ENCODE data around the gene TRIM2. TPM values are rescaled to one million over a fixed set of nuclear protein-coding genes. Genes with fewer than 3 reads are reported as not detected.

The TRIM2 gene
- total RNA-seq, 4 donors from 2014 or later = 146 to 229 (median 192) TPM

DNA sequence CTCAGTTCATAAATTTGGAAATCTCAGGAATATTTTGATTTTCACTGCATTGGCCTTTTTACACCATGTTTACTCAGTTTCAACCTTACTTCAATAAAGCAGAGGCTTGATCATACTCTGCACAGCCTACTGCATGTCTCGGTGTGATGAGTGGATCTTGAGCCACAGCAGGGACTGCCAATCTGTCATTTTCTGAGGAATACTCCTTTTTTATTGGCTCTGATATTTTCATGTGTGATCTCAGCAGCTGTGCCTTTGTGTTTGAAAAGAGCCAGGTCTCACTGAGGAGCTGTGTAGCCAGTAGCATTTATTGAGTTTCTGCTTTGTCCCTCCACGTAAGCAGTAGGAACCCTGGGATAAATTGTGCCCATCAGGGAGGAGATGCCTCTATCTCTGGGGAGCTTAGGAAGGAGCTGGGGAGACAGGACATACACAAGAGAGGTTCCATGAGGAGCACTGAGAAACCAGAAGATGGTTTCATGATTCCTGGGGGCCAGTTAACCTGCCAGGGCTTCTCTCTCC is 18.9 kb upstream of the TRIM2 start:
- Histone ChIP-seq H3K4me3 (replicated peaks in 1 of 3) (no peak overlapping the region), H3K27ac (no peak overlapping the region), H3K36me3 (no peaks in the 10 kb centered on the region), H3K9me3 (no peaks in the 10 kb centered on the region), H3K27me3 (no peaks in the 10 kb centered on the region), H3K4me1 (no peaks in the 10 kb centered on the region)
- DNase-seq = no peak
- intact Hi-C loops (cut with DNase I) = no loop called here
- WGBS, 2 donors = 96 to 100% methylated on average over 2 of the region's 2 CpGs
- TF ChIP-seq, protein P1, sequence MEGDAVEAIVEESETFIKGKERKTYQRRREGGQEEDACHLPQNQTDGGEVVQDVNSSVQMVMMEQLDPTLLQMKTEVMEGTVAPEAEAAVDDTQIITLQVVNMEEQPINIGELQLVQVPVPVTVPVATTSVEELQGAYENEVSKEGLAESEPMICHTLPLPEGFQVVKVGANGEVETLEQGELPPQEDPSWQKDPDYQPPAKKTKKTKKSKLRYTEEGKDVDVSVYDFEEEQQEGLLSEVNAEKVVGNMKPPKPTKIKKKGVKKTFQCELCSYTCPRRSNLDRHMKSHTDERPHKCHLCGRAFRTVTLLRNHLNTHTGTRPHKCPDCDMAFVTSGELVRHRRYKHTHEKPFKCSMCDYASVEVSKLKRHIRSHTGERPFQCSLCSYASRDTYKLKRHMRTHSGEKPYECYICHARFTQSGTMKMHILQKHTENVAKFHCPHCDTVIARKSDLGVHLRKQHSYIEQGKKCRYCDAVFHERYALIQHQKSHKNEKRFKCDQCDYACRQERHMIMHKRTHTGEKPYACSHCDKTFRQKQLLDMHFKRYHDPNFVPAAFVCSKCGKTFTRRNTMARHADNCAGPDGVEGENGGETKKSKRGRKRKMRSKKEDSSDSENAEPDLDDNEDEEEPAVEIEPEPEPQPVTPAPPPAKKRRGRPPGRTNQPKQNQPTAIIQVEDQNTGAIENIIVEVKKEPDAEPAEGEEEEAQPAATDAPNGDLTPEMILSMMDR (IDR thresholded peaks at IDR 0.05) = no peak
- TF ChIP-seq POLR2A (IDR thresholded peaks at IDR 0.05) = no peak

DNA sequence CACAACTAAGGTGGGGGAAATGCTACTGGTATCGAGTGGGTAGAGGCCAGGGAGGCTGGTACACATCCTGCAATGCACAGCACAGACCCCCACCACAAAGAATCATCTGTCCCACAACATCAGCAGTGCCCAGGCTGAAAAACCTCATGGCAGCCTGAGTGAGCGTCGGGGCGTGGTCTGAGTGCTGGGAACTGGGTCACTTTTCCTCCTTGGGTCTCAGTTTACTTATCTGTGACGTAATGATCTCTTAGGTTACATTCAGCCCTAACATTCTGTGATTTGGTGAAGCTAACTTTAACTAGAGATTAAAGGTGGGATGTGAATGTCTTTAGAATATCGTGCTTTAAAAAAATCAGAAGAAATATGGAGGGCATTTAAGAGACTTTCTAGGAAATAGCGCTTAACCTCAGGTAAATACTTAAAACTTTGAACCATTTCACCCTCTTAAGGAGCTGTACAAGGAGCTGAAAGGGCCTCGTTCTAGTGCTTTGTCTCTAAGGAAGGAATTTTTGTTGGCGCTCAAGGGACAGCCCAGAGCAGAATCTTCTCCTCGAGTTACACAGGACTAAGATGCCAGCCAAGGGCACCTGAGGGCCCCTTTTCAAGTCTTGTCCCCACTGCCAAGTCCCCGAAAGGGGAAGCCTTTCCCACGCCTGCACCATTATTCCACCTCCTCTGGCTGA is 18.1 kb upstream of the TRIM2 start:
- WGBS, 2 donors = 73 to 81% methylated on average over 12 of the region's 12 CpGs
- no peaks in the 10 kb centered on the region for H3K4me1 ChIP-seq
- no peaks in the 10 kb centered on the region for H3K27me3 ChIP-seq
- intact Hi-C loops (cut with DNase I) = no loop called here
- TF ChIP-seq, protein P1 (IDR thresholded peaks at IDR 0.05) = no peak
- TF ChIP-seq POLR2A (IDR thresholded peaks at IDR 0.05) = no peak
- no peak overlapping the region for H3K4me3 ChIP-seq (replicated peaks in 1 of 3)
- H3K36me3 ChIP-seq = no peaks in the 10 kb centered on the region
- no peak overlapping the region for H3K27ac ChIP-seq
- DNase-seq = no peak
- H3K9me3 ChIP-seq = no peaks in the 10 kb centered on the region

DNA sequence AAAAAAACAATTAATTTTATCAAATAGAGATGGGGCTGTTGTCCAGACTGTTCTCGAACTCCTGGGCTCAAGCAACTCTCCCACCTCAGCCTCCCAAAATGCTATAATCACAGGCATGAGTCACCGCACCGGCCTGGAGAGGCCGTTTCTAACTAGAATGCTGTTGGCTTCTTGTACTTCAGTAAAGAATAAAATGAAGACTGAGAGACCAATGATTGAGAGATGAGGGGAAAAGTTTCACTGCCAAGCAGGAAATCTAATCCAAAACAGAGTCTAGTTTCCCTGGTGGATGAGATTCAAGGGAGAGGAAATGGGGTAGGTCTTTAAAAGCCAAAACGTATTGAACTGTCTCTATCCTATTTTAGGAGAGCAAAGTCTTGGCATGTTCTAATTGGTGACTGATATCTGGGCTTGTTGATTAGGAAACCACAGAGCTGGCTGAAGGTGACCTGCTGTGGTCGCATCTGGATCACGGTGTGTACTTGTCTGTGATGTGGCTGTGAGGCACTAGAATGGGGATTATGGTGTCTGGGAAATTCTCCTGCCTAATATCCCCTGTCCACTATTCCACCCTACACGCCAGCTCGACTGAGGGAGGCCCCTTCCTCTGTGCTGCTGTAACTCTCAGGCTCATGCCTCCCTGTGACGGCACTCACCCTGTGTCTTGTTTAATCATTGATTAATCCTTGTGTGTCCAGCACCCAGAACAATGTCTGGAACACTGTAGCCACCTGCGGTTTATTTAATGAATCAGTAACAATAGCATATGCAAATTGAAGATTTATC is 15.0 kb upstream of the TRIM2 start:
- H3K9me3 ChIP-seq = no peaks in the 10 kb centered on the region
- 77 to 78% methylated on average over 11 of the region's 11 CpGs for WGBS, 2 donors

DNA sequence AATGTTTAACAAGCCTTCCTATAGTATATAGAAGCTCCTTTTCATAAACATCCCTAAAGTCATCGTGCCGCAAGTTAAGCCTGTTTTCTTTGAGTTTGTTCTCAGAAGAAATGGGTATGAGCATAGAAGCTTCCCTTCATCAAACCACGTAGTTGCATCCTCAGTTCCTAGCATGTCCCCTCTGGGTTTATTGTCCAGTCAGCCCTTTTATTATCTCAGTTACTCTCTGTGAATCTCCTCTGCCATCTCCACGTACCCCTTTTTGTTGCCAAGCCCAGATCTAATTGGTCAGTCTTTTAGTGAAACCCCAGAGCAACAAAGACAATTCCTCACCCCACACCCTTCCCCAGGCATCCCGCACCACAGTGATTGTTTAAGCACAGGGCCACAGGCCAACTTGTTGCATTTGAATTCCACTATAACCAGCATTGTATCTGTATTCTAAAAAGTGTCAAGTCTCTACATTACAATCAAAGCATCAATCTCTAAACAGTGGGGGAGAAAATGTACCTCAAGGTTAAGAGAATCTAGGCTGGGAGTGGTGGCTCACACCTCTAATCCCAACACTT is 12.4 kb upstream of the TRIM2 start:
- Histone ChIP-seq H3K36me3 (no peaks in the 10 kb centered on the region), H3K4me3 (replicated peaks in 1 of 3) (no peak overlapping the region), H3K27me3 (no peaks in the 10 kb centered on the region), H3K27ac (no peak overlapping the region), H3K4me1 (no peaks in the 10 kb centered on the region), H3K9me3 (no peaks in the 10 kb centered on the region)
- TF ChIP-seq, protein P1 (IDR thresholded peaks at IDR 0.05) = no peak
- TF ChIP-seq POLR2A (IDR thresholded peaks at IDR 0.05) = no peak
- intact Hi-C loops (cut with DNase I) = no loop called here
- 88% methylated on average over 5 of the region's 5 CpGs for WGBS, 2 donors
- DNase-seq = no peak

More for the DNA sequence above, 15.0 kb upstream of the TRIM2 start:
- no peak overlapping the region for H3K27ac ChIP-seq
- no peaks in the 10 kb centered on the region for H3K36me3 ChIP-seq
- no peak for DNase-seq
- H3K4me3 ChIP-seq (replicated peaks in 1 of 3) = no peak overlapping the region
- H3K4me1 ChIP-seq = no peaks in the 10 kb centered on the region
- intact Hi-C loops (cut with DNase I) = no loop called here
- no peak for TF ChIP-seq POLR2A (IDR thresholded peaks at IDR 0.05)
- TF ChIP-seq, protein P1 (IDR thresholded peaks at IDR 0.05) = no peak
- H3K27me3 ChIP-seq = no peaks in the 10 kb centered on the region

Measured in thyroid gland (tissue), 4 donors.